Left lung (tissue), 10 donors: ENCODE measurements around the gene RHOD. TPM values are rescaled to one million over a fixed set of nuclear protein-coding genes. Genes with fewer than 3 reads are reported as not detected.
A peak's percentile ranks its signal among the peaks of the same experiment; 100 is the strongest.

Experiments
- ATAC-seq: fragments of 200-7000 bp; cut with Tn5 transposase; one replicate; pipeline ENCODE4 v1.9.1; 2020; ENCODE audit warnings: moderate library complexity
- DNase-seq, 4 donors: peaks; one replicate each; pipeline ENCODE4 v3.0.0-alpha.2; 2013 to 2020
- H3K27ac ChIP-seq, 2 donors: fragments of 200-600 bp; sonication (generic) in 1 of 2; one replicate each; pipeline versions ENCODE4 v1.5.0 to v1.8.0; 2020 to 2021
- H3K27me3 ChIP-seq, 2 donors: fragments of 200-600 bp; sonication (generic) in 1 of 2; one replicate each; pipeline versions ENCODE4 v1.5.0 to v1.8.0; 2020 to 2021
- H3K36me3 ChIP-seq, 2 donors: fragments of 200-600 bp; sonication (generic) in 1 of 2; one replicate each; pipeline versions ENCODE4 v1.5.0 to v1.8.0; 2020 to 2021
- H3K4me1 ChIP-seq, 2 donors: fragments of 200-600 bp; one replicate each; pipeline ENCODE4 v1.8.0; 2021
- H3K4me3 ChIP-seq, 2 donors: fragments of 200-600 bp; sonication (generic) in 1 of 2; one replicate each; pipeline versions ENCODE4 v1.5.0 to v1.8.0; 2020 to 2021; ENCODE audit warnings: mild to moderate bottlenecking in 1 of 2
- H3K9me3 ChIP-seq, 2 donors: fragments of 200-600 bp; sonication (generic) in 1 of 2; one replicate each; pipeline versions ENCODE4 v1.5.0 to v1.8.0; 2020 to 2021
- intact Hi-C, 2 donors: fragments of 100-400 bp; cut with DNase I; formaldehyde crosslinking; loops; one replicate each; pipeline versions ENCODE4 v1.11.2 to v1.14.2; 2022
- polyA plus RNA-seq, 6 donors: library from polyadenylated mRNA; unstranded; fragments of 120-200 nt; gene quantifications; one replicate each; pipeline ENCODE4 v1.2.1, GENCODE V29; 2013; ENCODE audit not compliant: insufficient read length in 6 of 6
- total RNA-seq, 2 donors: library from RNA; stranded (reverse); fragmentation: NEBNext Ultra II Directional; extraction: Animal tissue kit (Norgen Biotek cat#: 25700); gene quantifications; one replicate each; pipeline ENCODE4 v1.2.1, GENCODE V29; 2021
- TF ChIP-seq, protein P1 (sequence below), 2 donors: fragments of 200-600 bp; sonication (generic) in 1 of 2; IDR thresholded peaks; one replicate each; pipeline versions ENCODE4 v1.5.0 to v1.8.0; 2021; ENCODE audit warnings: antibody characterized with exemption in 2 of 2
- donor health status: DM: no; HTN: yes; CAD: no.
- donor health status: DM: no; HTN: no; CAD: no.

The RHOD gene
- total and polyA plus RNA-seq, 8 donors = 9.1 to 37.6 (median 10.2) TPM

DNA sequence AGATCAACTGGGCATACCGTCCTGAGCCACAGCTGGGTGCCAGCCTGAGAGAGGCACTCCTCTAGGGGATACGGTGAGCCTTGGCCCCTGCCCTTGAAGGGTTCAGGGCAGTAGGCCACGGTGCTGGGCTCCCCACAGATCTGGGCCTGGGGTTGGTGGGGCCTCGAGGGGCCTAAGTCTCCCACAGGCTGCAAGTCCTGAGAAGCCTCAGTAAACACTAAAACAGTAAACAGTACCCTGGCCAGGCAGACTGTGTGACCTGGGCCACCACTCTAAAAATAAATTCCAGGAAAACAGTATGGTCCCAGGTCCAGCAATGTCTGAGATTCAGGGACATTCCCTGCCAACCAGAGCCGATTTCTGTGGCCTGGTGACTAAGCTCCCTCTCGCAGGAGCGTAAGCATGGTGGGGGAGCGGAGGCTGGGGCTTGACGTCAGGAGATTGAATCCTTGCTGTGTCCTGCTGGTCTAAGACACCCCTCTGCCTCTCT is 2.3 kb upstream of the RHOD start:
- H3K4me3 ChIP-seq = no peak overlapping the region
- TF ChIP-seq, protein P1, sequence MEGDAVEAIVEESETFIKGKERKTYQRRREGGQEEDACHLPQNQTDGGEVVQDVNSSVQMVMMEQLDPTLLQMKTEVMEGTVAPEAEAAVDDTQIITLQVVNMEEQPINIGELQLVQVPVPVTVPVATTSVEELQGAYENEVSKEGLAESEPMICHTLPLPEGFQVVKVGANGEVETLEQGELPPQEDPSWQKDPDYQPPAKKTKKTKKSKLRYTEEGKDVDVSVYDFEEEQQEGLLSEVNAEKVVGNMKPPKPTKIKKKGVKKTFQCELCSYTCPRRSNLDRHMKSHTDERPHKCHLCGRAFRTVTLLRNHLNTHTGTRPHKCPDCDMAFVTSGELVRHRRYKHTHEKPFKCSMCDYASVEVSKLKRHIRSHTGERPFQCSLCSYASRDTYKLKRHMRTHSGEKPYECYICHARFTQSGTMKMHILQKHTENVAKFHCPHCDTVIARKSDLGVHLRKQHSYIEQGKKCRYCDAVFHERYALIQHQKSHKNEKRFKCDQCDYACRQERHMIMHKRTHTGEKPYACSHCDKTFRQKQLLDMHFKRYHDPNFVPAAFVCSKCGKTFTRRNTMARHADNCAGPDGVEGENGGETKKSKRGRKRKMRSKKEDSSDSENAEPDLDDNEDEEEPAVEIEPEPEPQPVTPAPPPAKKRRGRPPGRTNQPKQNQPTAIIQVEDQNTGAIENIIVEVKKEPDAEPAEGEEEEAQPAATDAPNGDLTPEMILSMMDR (IDR thresholded peaks at IDR 0.05) = no peak
- H3K27ac ChIP-seq = no peak overlapping the region
- H3K36me3 ChIP-seq = no peaks in the 10 kb centered on the region
- peaks cover 0 to 33% of the 10 kb centered on the region in 2 donors for H3K27me3 ChIP-seq
- peaks cover 13 to 18% of the 10 kb centered on the region in 2 donors for H3K4me1 ChIP-seq
- intact Hi-C loops = no loop called here
- no peak for ATAC-seq
- no peak for DNase-seq
- H3K9me3 ChIP-seq = no peaks in the 10 kb centered on the region

DNA sequence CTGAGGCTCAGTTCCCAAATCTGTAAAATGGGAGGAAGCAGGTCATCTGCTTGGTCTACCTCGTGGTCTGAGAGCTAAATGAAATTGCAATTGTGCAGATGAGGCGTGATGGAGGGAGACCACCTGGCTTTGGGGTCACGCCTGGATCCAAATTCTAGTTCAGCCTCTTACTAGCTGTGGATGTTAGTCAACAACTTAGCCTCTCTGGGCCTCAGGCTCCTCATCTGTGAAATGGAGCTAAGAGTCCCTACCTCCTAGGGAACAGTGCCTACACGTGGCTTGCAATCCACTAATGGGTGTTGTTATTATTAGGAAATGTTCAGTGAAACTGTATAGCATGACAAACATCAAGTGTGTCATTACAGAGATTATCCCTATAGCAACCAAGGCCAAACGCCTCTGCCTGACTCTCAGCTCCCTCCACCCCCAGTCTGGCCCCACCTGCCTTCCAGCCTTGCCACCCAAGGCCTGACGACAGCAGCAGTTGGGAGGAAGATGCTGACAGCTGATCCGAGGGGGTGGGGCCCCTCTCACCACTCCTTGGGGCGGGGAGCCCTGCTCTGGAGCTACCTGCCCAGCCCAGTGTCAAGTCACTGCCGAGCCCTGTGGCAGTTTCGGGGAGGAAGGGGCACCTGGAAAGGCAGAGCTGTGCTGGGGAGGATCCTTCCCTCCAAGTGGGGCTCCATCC is 1.7 kb upstream of the RHOD start:
- peaks cover 0 to 33% of the 10 kb centered on the region in 2 donors for H3K27me3 ChIP-seq
- peak overlapping the region in 1 of 2 donors; percentile 41 for H3K27ac ChIP-seq
- no peaks in the 10 kb centered on the region for H3K36me3 ChIP-seq
- peak in 3 of 4 donors; percentile 75 to 87 (median 86) for DNase-seq
- intact Hi-C loops = no loop called here
- H3K4me1 ChIP-seq = peaks cover 13 to 18% of the 10 kb centered on the region in 2 donors
- H3K4me3 ChIP-seq = no peak overlapping the region
- TF ChIP-seq, protein P1 (IDR thresholded peaks at IDR 0.05) = no peak
- ATAC-seq = peak; percentile 72
- no peaks in the 10 kb centered on the region for H3K9me3 ChIP-seq

DNA sequence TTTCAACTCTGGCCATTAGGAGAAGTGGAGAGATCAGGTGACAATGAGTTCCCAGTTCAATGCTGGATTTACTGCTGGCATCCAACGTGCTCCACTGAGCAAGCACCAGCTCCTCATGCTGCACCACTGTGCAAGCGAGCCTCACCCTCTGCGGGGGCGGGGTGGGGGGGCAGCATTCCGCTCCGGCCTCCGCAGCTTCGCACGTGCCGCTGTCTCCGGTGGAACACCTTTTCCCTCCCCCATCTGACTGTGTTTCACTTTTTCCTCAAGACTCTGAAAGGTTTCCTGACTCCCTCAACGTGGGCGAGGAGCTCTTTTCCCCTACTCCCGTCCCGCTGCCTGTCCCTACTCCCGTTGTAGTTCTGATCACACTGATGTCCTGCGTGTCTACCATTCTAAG is 835 bp upstream of the RHOD start:
- no peaks in the 10 kb centered on the region for H3K9me3 ChIP-seq
- DNase-seq (peak in 2 of 4 donors; percentile 49 to 62), ATAC-seq (peak; percentile 64)
- intact Hi-C loops = no loop called here
- peak overlapping the region; percentile 46 to 52 for H3K4me3 ChIP-seq
- no peaks in the 10 kb centered on the region for H3K36me3 ChIP-seq
- TF ChIP-seq, protein P1 (IDR thresholded peaks at IDR 0.05) = no peak
- H3K27ac ChIP-seq = peak overlapping the region; percentile 6 to 67
- peaks cover 13 to 18% of the 10 kb centered on the region in 2 donors for H3K4me1 ChIP-seq
- H3K27me3 ChIP-seq = peaks cover 0 to 33% of the 10 kb centered on the region in 2 donors

DNA sequence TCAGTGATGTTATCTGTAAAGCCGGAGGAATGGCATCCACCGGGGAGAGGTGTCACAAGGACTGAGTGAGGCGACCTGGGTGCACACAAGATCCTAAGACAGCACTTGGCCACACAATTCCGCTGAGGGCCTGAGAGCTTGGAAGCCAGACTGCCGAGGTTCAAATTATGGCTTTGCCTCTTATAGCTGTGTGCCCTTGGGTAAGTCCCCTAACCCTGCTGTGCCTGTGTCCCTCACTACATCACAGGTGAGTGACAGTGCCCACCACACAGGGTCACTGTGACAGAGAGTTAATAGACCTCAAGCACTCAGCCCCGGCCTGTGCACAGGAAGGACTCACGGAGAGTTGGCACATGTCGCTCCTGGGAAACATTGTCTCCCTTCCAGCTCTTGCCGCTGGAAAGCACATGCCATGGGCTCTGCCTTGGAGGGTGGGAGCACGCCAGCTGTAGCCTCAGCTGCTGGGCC is 592 bp downstream of the RHOD start:
- TF ChIP-seq, protein P1 (IDR thresholded peaks at IDR 0.05) = no peak
- ATAC-seq (peak; percentile 1), DNase-seq (no peak)
- Histone ChIP-seq H3K4me3 (peak overlapping the region; percentile 46 to 52), H3K4me1 (peaks cover 13 to 18% of the 10 kb centered on the region in 2 donors), H3K36me3 (no peaks in the 10 kb centered on the region), H3K9me3 (no peaks in the 10 kb centered on the region), H3K27ac (peak overlapping the region; percentile 6 to 67), H3K27me3 (peaks cover 0 to 33% of the 10 kb centered on the region in 2 donors)
- intact Hi-C loops = no loop called here

DNA sequence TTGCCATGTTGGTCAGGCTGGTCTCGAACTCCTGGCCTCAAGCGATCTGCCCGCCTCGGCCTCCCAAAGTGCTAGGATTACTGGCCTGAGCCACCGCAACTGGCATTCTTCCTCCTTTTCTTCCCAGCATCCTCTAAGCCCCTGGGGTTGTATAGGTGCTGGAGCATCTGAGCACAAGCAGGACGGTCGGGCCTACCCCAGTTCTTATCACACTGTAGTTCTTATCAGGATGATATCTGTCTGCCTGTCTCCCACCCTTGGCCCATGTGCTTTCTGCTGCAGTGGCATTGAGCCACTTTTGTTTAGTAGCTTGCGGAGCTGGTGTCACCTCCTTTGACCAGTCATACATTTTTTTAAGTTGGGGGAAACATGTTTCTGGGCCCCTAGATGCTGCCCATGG is 1.9 kb downstream of the RHOD start:
- H3K4me3 ChIP-seq = no peak overlapping the region
- intact Hi-C loops = no loop called here
- H3K36me3 ChIP-seq = no peaks in the 10 kb centered on the region
- H3K27me3 ChIP-seq = peaks cover 0 to 33% of the 10 kb centered on the region in 2 donors
- no peak overlapping the region for H3K27ac ChIP-seq
- no peak for ATAC-seq
- peaks cover 13 to 18% of the 10 kb centered on the region in 2 donors for H3K4me1 ChIP-seq
- H3K9me3 ChIP-seq = no peaks in the 10 kb centered on the region
- DNase-seq = no peak
- TF ChIP-seq, protein P1 (IDR thresholded peaks at IDR 0.05) = no peak
